PC-3 (cell line): ENCODE data around the gene MEST. TPM values are rescaled to one million over a fixed set of nuclear protein-coding genes. Genes with fewer than 3 reads are reported as not detected.

Experiments
- ATAC-seq: fragments of 200-7000 bp; cut with Tn5 transposase; 2 replicates; pipeline ENCODE4 v1.9.1; 2020; ENCODE audit warnings: mild to moderate bottlenecking, moderate library complexity
- BruUV-seq: library from RNA; stranded (reverse); fragments of 400-500 nt; replicated peaks from 2 replicates; lab custom pipeline; 2021; lab: Mats Ljungman, UMichigan
- CTCF ChIA-PET: fragments of 300-600 bp; sonication (Branson Sonifier 250); formaldehyde crosslinking; loops from one replicate; lab custom pipeline; 2022; ENCODE audit warnings: antibody characterized with exemption; lab: Charles Lee
- POLR2A ChIA-PET: fragments of 300-600 bp; sonication (Branson Sonifier 250); formaldehyde crosslinking; loops from one replicate; lab custom pipeline; 2022; ENCODE audit warnings: antibody characterized with exemption; ENCODE audit not compliant: unreplicated experiment; lab: Charles Lee
- DNase-seq: peaks from one replicate; pipeline ENCODE4 v3.0.0-alpha.2; 2015
- H2AFZ ChIP-seq: fragments of 300-600 bp; sonication (generic); 2 replicates; pipeline ENCODE4 v1.6.0; 2016; ENCODE audit warnings: antibody characterized with exemption, low read length
- H3F3A ChIP-seq: fragments of 300-600 bp; sonication (generic); one replicate; pipeline ENCODE4 v1.6.0; 2017; ENCODE audit warnings: antibody characterized with exemption, low read length, control low read depth, mild to moderate bottlenecking; ENCODE audit not compliant: unreplicated experiment
- H3K27ac ChIP-seq: fragments of 300-600 bp; sonication (generic); 2 replicates; pipeline ENCODE4 v1.5.1; 2016; ENCODE audit warnings: mild to moderate bottlenecking, low read length
- H3K27me3 ChIP-seq: fragments of 300-600 bp; sonication (generic); 2 replicates; pipeline ENCODE4 v1.6.1; 2016; ENCODE audit warnings: low read length, mixed read lengths
- H3K36me3 ChIP-seq: fragments of 300-600 bp; sonication (generic); 2 replicates; pipeline ENCODE4 v1.6.1; 2016; ENCODE audit warnings: low read depth, mixed run types, low read length, mixed read lengths
- H3K4me1 ChIP-seq: fragments of 300-600 bp; sonication (generic); 2 replicates; pipeline ENCODE4 v1.5.1; 2016; ENCODE audit warnings: low read length; ENCODE audit not compliant: insufficient read depth
- H3K4me2 ChIP-seq: fragments of 300-600 bp; sonication (generic); 2 replicates; pipeline ENCODE4 v1.6.0; 2016; ENCODE audit warnings: low read length
- H3K4me3 ChIP-seq: fragments of 300-600 bp; sonication (generic); 2 replicates; pipeline ENCODE4 v1.5.1; 2016; ENCODE audit warnings: mild to moderate bottlenecking, low read length, mixed read lengths
- H3K79me2 ChIP-seq: fragments of 300-600 bp; sonication (generic); 2 replicates; pipeline ENCODE4 v1.6.1; 2017; ENCODE audit warnings: low read length, mixed read lengths
- H3K9ac ChIP-seq: fragments of 300-600 bp; sonication (generic); 2 replicates; pipeline ENCODE4 v1.6.0; 2016; ENCODE audit warnings: mild to moderate bottlenecking, low read length
- H3K9me2 ChIP-seq: fragments of 300-600 bp; sonication (generic); replicated peaks from 2 replicates; pipeline ENCODE4 v1.6.1; 2016; ENCODE audit warnings: mixed run types, low read length, mixed read lengths
- H3K9me3 ChIP-seq: fragments of 300-600 bp; sonication (generic); 2 replicates; pipeline ENCODE4 v1.6.1; 2016; ENCODE audit warnings: low read length, mixed read lengths
- H4K20me1 ChIP-seq: fragments of 300-600 bp; sonication (generic); 2 replicates; pipeline ENCODE4 v1.6.1; 2016; ENCODE audit warnings: low read length, mixed read lengths
- CTCF ChIP-seq: fragments of 300-600 bp; sonication (generic); conservative IDR thresholded peaks from 2 replicates; pipeline ENCODE4 v1.5.1; 2017; ENCODE audit warnings: antibody characterized with exemption, low read depth, mild to moderate bottlenecking, low read length
- EZH2 ChIP-seq: fragments of 300-600 bp; sonication (generic); IDR thresholded peaks from one replicate; pipeline ENCODE4 v1.6.1; 2017; ENCODE audit warnings: antibody characterized with exemption, mild to moderate bottlenecking, low read length; ENCODE audit not compliant: unreplicated experiment
- EZH2phosphoT487 ChIP-seq: fragments of 300-600 bp; sonication (generic); IDR thresholded peaks from 2 replicates; pipeline ENCODE4 v1.6.1; 2018; ENCODE audit warnings: mild to moderate bottlenecking, antibody characterized with exemption, low read length, borderline replicate concordance
- intact Hi-C: fragments of 100-400 bp; cut with micrococcal nuclease; formaldehyde crosslinking; loops from 2 replicates; pipeline ENCODE4 v1.9.0; 2023
- total RNA-seq: library from RNA; depleted of rRNA; stranded (reverse); fragments of >200 nt; gene quantifications from 2 replicates; pipeline ENCODE4 v1.2.3, GENCODE V29; 2014

Gene MEST
- total RNA-seq, 1 experiment from 2014 or later = 25.2 TPM

GRCh38 chr7:130452951-130453350, 38.9 kb upstream of the MEST start:
- ATAC-seq = no peak
- Histone ChIP-seq H3K4me3 (no peak overlapping the region), H3K27ac (no peak overlapping the region), H3F3A (no peaks in the 10 kb centered on the region), H3K9me2 (no peaks in the 10 kb centered on the region), H3K4me2 (no peak overlapping the region), H3K36me3 (no peaks in the 10 kb centered on the region), H3K27me3 (no peaks in the 10 kb centered on the region), H3K9ac (no peak overlapping the region), H3K4me1 (no peaks in the 10 kb centered on the region), H2AFZ (no peak overlapping the region), H4K20me1 (no peaks in the 10 kb centered on the region), H3K79me2 (no peaks in the 10 kb centered on the region), H3K9me3 (no peaks in the 10 kb centered on the region)
- no peak for TF ChIP-seq EZH2
- no peak for TF ChIP-seq EZH2phosphoT487
- no TSS peak for BruUV-seq
- intact Hi-C loops = no loop called here
- POLR2A ChIA-PET = no interaction called here
- CTCF ChIA-PET = no interaction called here
- DNase-seq = no peak

GRCh38 chr7:130454959-130455358, 36.9 kb upstream of the MEST start:
- BruUV-seq = no TSS peak

GRCh38 chr7:130458257-130458656, 33.6 kb upstream of the MEST start:
- ChIA-PET CTCF (no interaction called here), POLR2A (no interaction called here)
- no peak for TF ChIP-seq EZH2phosphoT487
- no peak for TF ChIP-seq EZH2
- TF ChIP-seq CTCF = no peak
- DNase-seq (no peak), ATAC-seq (no peak)
- Histone ChIP-seq H3K27me3 (no peaks in the 10 kb centered on the region), H3K4me1 (no peaks in the 10 kb centered on the region), H3K79me2 (no peaks in the 10 kb centered on the region), H2AFZ (no peak overlapping the region), H3K4me3 (no peak overlapping the region), H3K27ac (no peak overlapping the region), H3K9ac (no peak overlapping the region), H4K20me1 (no peaks in the 10 kb centered on the region), H3K9me2 (no peaks in the 10 kb centered on the region), H3K4me2 (no peak overlapping the region), H3K36me3 (no peaks in the 10 kb centered on the region), H3F3A (no peaks in the 10 kb centered on the region), H3K9me3 (0 out of 2 replicates have a peak, but pooled peaks cover 3% of the 10 kb centered on the region)
- intact Hi-C loops = no loop called here
- no TSS peak for BruUV-seq

More at GRCh38 chr7:130454959-130455358, 36.9 kb upstream of the MEST start:
- DNase-seq (no peak), ATAC-seq (no peak)
- Histone ChIP-seq H3K4me3 (no peak overlapping the region), H3K4me2 (no peak overlapping the region), H3K9me3 (0 out of 2 replicates have a peak, but pooled peaks cover 3% of the 10 kb centered on the region), H3K27me3 (no peaks in the 10 kb centered on the region), H3K27ac (no peak overlapping the region), H3K9me2 (no peaks in the 10 kb centered on the region), H3F3A (no peaks in the 10 kb centered on the region), H3K9ac (no peak overlapping the region), H3K79me2 (no peaks in the 10 kb centered on the region), H3K4me1 (no peaks in the 10 kb centered on the region), H3K36me3 (no peaks in the 10 kb centered on the region), H4K20me1 (no peaks in the 10 kb centered on the region), H2AFZ (no peak overlapping the region)
- ChIA-PET CTCF (no interaction called here), POLR2A (no interaction called here)
- TF ChIP-seq EZH2phosphoT487 = no peak
- TF ChIP-seq CTCF = no peak
- no peak for TF ChIP-seq EZH2
- intact Hi-C loops = no loop called here
